CD4-positive, alpha-beta T cell treated with Interleukin-6 for 4 hours (primary cell): Measurements from ENCODE around the gene DCAF8L1.
"Not testable (repeated sequence)": the region's sequence is repeated elsewhere in the genome, so short reads cannot be mapped to it uniquely, and the experiment has no call there.

ENCODE experiments used
- DNase-seq: peaks from one replicate; pipeline ENCODE4 v3.0.0-alpha.2; 2020; ENCODE audit warnings: mixed read lengths

DCAF8L1 gene

DNA sequence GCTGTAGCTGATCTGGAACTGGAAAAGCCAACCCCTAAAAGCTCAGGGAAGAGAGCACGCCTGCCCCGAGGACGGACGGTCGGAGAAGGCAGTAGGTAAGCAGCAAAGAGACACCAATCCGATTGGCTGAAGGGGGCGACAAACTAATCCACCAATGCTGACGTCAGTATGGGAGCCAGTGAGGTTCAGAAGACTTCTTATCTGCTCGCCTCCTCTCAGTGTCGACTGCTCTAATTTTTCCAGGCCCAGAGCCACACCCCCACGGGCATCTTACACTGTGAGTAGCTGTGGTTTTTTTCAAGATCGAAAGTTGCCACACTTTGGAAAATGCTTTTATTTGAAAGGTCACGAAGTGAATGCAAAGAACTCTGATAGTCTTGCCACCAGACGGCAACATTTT, at the start of gene DCAF8L1:
Gene DCAF8L1, minus strand, starts transcription at position 101 of the 400 bp plus-strand sequence. CDS start 115 bp downstream, outside the sequence.
- DNase-seq, result no peak

- no peak for DNase-seq
Observed at GRCh38 chrX:28022371-28022770, 41.1 kb upstream of the DCAF8L1 start.

GRCh38 chrX:28016823-28017222, 35.6 kb upstream of the DCAF8L1 start:
- DNase-seq, result no peak

DNA sequence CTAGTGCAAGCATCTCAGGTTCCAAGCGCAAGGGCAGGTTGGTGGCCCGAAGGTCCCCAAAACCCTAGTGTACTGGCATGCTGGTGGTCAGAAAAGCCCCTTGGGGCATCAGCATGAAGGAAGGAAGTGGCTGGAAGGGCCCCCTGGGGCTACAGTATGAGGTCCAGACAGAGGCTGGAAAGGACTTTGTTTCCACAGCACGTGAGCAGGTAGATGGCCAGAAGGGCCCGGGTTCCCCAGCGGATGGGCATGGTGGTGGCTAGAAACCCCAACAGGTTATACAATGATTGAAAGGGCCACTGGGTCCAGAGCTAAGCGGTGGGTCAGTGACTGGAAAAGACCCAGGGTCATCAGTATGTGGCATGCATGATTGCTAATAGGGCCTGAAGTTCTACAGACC, 34.7 kb upstream of the DCAF8L1 start:
- DNase-seq, result no peak

GRCh38 chrX:28010875-28011274, 29.6 kb upstream of the DCAF8L1 start:
- DNase-seq, result no peak

- DNase-seq, result no peak
Observed at GRCh38 chrX:27998666-27999065, 17.4 kb upstream of the DCAF8L1 start.

- DNase-seq, result no peak
Observed at GRCh38 chrX:27997622-27998021, 16.4 kb upstream of the DCAF8L1 start.

- no peak for DNase-seq
Observed at GRCh38 chrX:27996132-27996531, 14.9 kb upstream of the DCAF8L1 start.

- no peak for DNase-seq
Observed at GRCh38 chrX:27995611-27996010, 14.4 kb upstream of the DCAF8L1 start.

DNA sequence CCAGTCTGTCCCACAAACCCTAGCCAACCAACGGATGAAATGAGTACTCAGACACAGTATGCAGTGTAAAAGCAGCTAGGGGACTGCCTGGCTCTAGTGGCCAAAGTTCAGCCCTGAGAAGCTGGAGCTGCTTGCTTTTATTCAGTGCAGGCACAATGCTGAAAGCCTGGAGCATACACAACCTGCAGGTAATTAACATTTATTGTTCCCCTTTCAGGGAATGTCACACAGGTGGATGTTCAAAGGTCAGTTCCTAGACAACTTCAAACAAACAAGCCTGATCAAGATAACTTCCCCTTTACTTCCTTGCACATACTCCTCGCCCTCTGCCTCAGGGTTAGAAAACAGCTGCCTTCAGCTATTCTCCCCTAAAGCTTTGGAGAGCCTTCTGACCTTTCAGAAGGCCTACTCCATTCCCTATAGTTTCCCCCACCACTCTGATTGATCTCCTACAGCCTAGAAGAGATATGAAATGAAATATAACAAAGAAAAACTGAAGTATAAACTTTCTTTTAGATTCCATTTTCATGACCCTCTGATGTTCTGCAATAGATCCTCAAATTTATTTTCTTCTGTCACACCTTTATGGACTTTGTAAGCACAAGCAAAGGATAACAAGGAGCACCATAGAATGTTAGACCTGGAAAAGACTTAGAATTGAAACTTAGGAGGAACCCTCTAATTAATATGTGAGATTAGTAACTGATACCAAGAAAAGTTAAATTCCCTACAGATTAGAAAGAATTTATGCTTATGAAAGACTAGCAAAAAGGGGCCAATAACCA, 6.8 kb upstream of the DCAF8L1 start:
- no peak for DNase-seq

DNA sequence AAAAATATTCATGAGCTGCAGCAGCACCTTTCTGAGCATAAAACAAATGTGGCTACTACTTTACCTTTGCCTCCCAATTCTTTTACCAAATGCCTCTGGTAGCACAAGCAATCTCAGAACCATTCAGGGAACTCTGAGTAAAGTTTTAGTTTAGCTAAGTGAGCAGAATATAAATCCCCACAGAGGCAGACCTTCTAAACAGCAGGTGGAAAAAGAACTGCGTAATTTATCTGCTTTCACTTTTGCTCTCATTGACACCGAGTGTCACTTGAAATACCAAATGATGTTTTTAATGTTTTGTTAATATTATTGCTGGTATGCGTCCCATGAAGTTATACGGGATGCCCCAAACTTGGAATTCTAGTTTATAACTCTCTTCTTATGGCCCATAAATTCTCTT, 4.3 kb downstream of the DCAF8L1 start:
- not testable (repeated sequence) for DNase-seq

- no peak for DNase-seq
Observed at GRCh38 chrX:27976284-27976683, 5.0 kb downstream of the DCAF8L1 start.

- no peak for DNase-seq
Observed at GRCh38 chrX:27968878-27969277, 12.4 kb downstream of the DCAF8L1 start.

DNA sequence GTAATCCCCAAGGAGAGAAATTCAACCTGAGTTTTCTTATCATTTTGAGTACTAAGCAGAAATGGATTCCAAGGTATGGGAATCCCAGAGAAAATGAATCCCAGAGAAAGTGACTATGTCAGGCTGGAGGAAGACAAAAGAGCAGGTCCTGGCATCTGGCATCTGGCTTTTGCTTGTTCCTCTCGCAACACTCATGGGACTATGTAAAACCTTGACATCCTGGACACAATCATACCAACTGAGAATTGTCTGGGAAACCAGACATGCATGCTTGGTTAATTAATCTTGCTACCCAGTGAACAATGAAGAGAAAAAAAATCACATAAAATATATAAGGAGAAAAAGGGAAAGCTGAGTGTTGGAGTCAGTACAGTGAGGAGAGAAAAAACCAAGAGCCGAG, 12.9 kb downstream of the DCAF8L1 start:
- DNase-seq, result no peak

DNA sequence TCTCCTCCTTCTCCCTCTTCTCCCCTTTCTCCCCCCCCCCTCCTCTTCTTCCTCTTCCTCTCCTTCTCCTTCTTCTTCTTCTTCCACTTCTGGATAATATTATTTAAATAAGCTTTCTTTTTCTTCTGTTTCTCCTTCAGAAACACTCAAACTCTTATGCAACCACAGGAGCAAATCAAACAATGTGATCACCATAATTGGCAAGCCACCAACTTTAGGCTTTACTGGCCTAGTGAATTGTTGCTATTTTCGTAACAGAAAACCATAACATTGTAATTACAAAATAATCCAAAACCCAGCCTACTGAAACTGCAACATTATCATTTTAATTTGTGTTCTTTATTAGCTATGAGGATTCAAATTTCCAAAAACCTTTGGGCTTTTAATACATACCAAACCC, 14.3 kb downstream of the DCAF8L1 start:
- no peak for DNase-seq

DNA sequence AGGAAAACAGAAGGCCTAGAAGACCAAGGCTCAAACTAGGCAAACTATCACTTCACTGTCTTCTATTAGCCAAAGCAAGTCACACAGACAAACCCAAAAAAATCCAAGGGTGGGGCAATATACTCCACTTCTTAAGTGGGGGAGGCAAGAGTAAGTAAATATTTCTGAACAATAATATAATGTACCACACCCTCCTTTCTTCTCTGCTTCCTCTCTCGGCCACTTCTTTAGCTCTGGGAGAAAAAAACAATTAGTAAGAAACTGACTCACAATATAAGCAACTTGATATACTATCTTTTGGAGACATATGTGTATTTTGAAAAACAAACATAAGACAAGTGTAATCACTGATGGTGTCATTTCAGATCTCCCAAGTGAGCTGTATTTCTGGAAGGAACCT, 14.8 kb downstream of the DCAF8L1 start:
- no peak for DNase-seq

GRCh38 chrX:27965348-27965747, 15.9 kb downstream of the DCAF8L1 start:
- DNase-seq, result not testable (repeated sequence)

GRCh38 chrX:27964432-27964831, 16.8 kb downstream of the DCAF8L1 start:
- DNase-seq, result no peak

DNA sequence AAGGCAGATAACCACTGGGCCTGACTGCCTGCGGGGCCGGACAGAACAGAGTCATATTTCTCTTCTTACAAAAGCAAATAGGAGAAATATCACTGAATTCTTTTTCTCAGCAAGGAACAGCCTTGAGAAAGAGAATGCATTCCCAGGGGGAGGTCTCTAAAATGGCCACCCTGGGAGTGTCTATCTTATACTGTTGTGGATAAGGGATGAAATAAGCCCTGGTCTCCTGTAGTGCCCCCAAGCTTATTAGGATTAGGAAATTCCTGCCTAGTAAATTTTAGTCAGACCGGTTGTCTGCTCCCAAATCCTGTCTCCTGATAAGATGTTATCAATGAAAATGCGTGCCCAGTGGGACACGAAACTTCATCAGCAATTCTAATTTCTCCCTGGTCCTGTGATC, 20.8 kb downstream of the DCAF8L1 start:
- not testable (repeated sequence) for DNase-seq

DNA sequence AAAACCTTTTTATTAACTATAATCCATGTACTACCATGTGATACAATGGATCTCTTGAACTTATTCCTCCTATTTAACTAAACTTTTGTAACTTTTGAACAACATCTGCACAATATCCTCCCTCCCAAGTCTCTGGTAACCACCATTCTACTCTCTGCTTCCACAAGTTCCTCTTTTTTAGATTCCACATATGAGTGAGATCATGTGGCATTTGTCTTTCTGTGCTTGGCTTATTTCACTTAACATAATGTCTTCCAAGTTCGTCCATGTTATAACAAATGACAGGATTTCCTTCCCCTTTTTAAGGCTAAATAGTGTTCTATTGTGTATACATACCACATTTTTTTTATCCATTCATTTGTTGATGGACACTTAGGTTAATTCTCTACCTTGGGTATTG, 28.1 kb downstream of the DCAF8L1 start:
- DNase-seq, result no peak

- no peak for DNase-seq
Observed at GRCh38 chrX:27933361-27933760, 47.9 kb downstream of the DCAF8L1 start.
